Muscle of arm (tissue), 12 donors: ENCODE data around the gene NFIC. TPM values are rescaled to one million over a fixed set of nuclear protein-coding genes. Genes with fewer than 3 reads are reported as not detected.

ENCODE experiments used
- DNase-seq: peaks from one replicate; pipeline ENCODE4 v3.0.0-alpha.2; 2013
- polyA plus RNA-seq, 12 donors: library from polyadenylated mRNA; unstranded; fragments of 120-200 nt; gene quantifications; one replicate each; pipeline ENCODE4 v1.2.1, GENCODE V29; 2013; ENCODE audit not compliant: insufficient read length in 12 of 12

NFIC gene
- polyA plus RNA-seq, 12 donors: 30.9 to 375 (median 38.9) TPM

DNA sequence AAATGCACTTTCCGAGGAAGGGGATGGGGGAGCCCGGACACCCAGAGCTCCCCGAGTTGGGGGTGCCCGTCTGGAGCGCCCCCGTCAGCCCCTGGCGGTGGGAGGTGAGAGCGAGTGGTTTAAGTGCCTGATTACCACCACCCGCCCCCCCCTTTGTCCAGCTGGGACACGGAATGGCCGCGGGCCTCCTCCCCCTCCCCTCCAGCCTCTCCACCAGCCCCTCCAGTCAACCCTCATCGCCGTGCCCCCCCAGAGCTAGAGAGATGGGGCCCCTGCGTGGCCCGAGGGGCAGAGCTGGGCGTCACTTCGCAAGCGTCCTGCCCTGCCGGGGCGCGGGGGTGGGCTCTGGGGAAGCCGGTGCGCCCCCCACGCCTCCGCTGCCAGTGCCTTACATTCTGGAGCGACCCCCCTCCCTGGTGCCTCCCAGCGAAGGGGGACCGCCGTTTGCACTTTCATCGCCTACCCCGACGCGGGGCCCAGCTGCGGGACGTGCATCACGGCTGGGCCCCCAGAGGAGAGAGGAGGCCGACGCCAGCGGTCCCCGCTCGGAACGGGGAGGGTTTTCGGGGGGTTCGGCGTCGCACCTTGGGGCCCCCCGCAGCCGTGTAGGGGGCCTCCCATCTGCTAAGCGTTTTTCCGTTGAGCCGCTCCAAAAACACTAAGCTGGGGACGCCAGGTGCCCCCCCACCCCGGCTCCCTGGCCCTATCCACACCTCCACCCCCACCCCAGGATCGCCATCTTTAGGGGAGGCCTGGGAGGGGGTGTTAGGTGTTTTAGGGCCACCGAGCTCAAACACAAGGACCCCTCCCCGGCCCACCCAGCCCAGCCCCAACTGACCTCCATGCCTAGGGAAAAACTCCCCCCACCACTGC is 97.6 kb downstream of the NFIC start:
- no peak for DNase-seq

DNA sequence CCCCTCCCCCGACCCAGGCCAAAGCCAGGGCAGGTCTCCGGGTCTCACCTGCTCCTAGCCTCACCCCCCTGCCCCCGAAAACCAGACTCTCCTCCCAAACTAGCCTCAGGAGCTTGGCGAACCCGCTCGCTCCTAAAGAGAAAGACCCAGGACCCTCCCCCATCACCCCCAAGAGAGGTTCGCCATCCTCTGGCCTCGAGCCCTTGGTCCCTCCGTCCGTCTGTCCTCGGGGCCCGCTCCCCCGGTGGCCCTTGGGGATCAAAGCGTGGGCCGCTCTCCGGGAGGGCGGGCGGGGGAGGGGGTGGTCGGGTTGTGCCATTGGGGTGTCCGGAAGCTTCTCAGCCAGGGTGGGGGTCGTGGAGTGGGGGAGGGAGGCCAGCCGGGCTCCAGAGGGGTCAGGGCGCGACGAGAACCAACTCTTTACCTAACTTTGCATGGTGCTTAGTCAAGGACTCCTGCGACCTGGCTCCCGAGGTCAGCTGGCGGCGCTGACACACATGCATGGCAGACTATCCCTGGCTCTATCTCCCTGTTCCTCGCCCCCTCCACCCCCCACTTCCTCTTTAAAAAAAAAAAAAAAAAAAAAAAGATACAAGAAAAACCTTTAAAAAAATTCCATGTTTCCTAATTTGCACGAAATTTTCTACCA is 98.3 kb downstream of the NFIC start:
- no peak for DNase-seq

DNA sequence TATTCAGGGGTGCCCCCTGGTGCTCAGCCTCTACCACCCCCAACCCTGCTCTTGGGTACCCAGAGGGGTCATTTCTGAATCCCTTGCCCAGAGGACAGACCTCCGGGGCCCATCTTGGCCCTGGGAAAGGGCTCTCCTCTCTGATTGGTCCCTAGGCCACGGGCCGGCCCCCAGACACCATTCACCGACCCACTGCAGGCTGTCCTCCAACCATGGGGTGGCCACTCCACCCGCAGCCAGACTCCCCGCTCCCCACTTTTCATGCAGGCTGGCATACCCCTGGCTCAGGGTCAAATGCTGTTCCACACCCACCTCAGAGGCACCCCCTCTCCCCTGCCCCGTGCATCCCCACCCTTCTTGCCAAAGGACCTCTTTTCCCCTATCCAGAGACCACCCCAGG is 99.2 kb downstream of the NFIC start:
- no peak for DNase-seq

DNA sequence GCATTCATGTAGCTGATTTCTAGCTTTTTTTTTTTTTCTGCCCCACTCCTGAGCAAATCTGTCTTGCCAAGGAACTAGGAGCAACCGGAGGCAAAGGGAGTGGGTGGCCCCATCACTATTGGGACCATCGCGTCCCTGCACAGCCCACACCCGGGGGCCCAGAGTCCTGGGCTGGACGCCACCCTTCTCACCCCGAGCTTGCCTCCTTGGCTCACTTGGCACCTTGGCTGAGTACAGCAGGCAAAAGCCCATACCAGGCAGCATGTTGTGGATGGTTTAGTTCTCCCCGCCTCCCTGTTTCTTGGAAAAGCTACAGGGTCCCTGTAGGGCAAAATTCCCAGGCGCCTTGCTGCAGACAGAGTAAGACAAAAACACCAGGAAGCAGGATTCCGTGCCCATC is 100.3 kb downstream of the NFIC start:
- DNase-seq: no peak

DNA sequence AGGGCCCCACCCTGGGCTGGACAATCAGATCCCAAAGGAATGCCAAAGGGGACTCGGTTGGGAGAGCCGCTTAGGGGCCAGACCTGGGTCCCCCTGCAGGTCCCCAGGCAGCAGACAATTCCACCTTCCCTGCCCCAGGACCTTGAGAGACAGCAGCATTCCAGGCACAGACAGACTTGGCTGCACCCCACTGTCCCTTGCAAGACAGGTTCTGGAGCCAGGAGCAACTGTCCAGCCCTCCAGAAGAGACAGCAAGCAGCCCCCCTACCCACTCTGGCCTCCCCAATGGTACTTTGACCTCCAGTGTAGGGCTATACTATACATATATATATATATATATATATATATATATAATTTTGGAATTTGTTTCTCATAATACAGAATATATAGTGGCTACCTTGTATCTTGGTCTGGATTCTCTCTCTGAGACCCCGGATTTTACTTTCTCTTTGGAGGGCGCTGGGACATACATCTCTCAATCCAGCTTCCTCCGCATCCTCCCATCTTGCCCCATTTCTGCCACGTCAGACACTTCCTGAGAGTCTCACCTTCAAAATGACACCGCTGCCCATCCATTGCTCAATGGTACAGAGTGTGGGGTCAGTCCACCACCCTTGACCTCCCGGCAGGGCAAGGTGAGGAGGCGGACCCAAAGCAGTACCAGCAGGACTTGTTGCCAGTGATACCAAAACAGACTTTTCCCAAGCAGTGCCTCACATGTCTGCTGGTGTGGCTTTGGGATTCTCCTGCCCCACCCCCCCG is 101.2 kb downstream of the NFIC start:
- no peak for DNase-seq

DNA sequence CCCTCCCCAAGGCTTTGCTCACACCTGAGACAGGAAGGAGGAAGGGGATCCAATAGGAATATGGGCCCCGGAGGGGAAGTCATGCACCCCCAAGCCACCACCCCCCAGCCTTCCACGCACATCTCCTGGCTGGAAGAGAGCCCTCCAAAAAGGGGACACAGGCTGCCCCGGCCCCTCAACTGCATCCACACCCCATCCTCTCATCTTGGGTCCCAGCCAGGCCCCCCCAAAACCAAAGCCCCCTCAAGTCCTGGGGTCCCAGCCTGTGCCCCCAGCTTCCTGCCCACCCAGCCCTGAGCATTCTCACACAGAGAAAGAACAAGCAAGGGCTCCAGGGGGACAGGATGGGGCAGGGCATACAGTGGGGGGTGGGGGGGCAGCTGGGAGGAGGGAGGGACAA is 101.8 kb downstream of the NFIC start:
- no peak for DNase-seq

DNA sequence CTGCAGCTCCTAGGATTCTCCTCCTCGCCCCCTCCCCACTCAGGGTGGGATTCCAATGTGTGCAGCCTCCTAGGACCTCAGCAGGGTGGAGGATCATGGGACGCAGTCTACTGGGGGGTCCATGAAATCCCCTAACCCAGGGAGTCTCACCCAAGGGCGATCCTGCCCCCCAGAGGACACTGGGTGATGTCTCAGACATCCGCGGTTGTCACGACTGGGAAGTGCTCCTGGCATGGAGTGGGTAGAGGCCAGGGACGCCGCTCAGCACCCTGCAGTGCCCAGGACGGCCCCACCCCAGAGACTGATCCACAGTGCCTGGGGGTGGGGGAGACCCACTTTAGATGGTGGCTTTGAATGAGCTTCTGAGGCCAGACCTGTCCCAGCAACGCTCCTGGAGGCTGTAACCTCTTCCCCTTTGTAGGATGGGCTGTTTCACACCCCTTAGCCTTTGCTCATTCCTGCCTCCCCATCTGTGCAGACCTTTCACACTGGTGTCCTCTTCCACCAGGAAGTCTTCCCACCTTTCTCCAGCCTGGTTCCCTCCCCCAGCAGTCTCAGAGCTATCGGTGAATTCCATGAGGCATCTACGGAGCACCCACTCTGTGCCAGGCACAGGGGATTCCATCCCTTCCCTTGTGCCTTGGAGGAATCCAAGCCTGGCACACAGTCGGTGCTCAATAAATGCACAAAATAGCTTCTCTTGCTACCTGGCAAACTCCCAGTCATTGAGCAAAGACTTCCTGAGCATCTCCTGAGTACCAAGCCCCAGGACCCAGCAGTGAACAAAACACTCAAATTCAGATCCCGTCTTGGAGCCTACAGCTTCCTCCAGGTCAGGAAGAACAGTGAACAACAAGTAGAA is 103.5 kb downstream of the NFIC start:
- DNase-seq: no peak

DNA sequence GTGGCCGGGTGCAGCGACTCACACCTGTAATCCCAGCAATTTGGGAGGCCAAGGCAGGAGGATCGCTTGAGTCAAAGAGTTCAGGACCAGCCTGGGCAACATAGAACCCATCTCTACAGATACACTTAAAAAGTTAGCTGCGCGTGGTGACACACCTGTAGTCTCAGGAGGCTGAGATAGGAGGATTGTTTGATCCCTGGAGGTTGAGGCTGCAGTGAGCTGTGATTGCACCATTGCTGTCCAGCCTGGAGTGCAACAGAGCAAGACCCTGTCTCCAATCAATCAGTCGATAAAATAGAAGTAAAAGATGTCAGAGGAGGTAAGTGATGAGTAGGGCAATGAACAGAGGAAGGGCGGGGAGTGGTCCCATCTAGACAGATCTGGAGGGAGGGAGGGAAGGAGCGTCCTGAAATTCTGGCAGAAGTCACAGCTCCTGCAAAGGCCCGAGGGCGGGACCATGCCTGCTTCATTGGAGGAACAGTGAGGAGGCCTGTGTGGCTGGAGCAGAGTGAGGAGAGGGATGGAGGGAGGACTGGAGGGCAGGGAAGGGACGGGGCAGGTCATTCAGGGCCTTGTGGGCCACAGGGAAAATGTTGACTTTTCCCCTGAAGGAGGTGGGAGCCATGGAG is 104.2 kb downstream of the NFIC start:
- no peak for DNase-seq

DNA sequence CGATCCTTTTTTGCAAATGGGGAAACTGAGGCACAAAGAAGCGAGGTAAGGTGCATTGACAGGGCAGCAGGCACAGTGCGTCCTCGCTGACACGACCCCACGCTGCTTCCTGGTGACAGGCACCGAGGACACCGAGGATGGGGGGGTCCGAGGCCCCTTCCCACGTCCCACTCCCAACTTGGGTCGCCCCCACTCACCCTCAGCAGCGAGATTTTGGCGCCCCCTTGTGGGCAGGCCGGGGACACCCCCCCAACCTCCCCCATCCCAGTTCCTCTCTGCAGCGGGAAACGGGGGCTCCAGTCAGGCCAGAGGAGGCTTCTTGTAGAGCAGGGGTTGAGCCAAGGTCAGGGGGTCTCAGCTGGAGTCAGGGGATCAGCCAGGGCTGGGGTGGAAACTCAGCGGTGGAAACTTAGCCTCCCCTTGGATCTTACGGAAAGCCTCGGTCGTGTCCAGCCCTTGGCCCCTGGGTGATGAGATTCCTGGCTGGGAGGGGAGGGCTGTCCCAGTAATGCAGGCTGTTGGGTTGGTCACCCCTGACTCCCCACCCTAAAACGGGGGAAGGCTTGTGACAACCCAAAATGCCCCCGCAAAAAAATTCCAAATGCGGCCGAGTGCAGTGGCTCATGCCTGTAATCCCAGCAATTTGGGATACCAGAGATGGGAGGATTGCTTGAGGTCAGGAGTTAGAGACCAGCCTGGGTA is 105.7 kb downstream of the NFIC start:
- no peak for DNase-seq

DNA sequence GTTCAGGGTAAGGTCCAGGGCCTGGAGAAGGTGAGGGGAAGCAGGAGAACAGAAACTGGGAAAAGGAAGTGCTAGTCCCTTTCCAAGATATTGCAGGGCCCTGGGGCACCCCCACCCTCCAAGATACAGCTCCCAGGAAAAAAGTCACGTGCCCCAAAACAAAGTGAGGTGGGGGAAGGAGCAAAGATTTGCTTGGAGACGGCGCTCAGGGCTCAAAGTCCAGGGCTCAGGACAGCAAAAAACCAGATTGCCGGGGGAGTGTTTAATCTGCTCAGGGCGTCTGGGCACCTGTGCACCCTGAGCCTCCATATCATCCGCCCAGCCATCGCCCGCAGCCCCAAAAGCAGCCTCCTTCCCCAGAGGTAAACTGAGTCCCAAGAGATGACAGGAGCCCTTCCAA is 107.6 kb downstream of the NFIC start:
- DNase-seq: no peak

DNA sequence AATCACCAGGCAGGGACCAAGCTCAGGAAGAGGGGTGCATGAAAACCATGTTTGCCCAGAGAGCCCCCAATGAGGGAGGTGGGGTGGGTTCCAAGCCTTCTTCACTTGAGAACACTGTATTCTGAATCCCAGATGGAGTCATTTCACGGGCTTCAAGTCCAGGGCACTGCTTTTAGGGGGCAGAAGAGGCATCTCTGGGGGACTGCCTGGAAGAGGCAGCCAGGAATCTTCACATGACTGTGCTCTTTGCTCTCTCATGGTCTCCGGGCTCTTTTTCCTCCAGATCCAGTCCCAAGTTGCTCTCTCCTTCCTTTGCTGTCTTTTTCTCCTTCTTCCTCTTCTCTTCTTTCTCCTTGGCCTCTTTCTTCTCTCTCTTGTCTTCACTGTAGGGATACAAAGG is 108.2 kb downstream of the NFIC start:
- DNase-seq: no peak

DNA sequence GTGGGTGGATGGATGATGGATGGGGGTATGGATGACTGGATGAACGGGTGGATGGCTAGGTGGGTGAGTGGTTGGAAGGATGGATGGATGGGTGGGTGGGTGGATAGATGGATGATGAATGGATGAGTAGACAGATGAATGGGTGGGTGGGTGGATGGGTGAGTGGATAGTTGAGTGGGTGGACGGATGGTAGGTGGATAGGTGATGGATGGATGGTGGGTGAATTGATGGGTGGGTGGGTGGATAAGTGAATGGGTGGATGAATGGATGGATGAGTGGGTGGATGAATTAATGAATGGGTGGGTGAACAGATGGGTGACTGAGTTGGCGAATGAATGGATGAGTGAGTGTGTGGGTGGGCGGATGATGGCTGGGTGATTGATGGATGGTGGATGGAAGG is 109.1 kb downstream of the NFIC start:
- DNase-seq: no peak

DNA sequence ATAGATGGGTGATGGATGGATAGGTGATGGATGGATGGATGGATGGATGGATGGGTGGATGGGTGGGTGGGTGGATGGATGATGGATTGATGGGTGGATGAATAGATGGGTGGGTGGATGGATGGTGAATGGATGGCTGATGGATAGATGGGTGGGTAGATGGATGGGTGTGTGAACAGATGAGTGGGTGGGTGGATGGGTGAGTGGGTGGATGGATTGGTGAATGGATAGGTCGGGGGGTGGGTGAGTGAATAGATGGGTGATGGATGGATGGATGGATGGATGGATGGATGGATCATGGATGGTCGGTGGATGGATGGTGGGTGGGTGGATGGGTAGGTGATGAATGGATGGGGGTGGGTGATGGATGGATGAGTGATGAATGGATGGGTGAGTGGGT is 110.4 kb downstream of the NFIC start:
- DNase-seq: no peak

DNA sequence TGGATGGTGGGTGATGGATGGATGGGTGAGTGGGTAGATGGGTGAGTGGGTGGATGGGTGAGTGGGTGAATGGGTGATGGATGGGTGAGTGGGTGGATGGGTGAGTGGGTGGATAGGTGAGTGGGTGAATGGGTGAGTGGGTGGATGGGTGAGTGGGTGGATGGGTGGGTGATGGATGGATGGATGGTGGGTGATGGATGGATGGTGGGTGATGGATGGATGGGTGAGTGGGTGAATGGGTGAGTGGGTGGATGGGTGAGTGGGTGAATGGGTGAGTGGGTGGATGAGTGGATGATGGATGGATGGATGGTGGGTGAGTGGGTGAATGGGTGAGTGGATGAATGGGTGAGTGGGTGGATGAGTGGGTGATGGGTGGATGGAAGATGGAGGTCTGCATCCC is 111.1 kb downstream of the NFIC start:
- DNase-seq: no peak

DNA sequence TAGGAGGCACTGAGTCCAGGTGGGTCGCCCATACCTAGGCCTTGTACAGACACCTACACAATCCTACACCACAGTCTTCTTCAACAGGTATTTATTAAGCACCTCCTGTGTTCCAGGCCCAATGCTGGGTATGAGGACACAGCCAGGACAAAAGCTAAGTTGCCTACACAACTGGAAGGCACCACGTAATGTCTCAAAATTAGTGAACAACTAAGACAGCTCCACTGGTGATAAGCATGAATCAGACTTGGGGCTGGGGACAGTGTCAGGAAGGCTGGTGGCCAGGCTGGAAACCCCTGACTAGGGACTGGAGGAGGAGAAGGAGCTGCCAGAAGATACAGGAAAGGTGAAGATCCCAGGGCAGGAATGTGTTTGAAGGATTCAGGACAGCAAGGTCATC is 111.6 kb downstream of the NFIC start:
- no peak for DNase-seq

DNA sequence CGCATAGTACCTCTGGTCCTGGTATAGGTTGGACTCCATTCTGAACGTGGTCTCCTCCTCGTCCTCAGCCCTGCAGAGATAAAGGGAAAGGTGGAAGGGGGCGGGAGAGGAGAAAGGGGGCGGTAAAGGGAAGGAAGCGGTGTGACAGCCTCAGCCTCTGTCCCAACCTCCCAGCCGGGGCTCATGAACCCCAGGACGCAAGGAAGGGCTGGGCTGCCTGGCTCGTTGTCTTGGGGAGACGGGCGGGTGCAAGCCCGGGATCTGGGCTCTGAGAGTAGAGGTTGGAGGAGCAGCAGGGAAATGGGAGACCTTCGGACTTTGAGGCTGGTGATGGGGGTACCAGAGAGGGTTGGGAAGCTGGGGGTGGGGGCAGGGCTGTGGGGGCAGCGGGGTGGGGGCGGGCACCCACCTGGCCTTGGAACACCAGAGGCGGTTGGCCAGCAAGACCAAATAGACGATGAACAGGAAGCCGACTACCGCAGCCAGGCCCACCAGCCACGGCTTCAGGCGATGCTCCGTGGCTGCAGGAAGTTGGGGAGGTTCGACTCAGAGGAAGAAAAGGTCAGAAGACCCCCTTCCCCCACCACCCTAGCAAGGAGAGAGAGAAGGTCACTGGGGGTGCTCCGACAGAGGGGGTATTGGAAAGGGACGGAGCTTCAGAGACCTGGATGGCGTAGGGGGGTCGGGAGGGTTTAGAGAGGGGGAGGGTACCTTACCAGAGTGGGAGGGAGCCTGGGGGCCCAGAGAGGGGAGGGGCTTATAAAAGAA is 112.2 kb downstream of the NFIC start:
- no peak for DNase-seq

DNA sequence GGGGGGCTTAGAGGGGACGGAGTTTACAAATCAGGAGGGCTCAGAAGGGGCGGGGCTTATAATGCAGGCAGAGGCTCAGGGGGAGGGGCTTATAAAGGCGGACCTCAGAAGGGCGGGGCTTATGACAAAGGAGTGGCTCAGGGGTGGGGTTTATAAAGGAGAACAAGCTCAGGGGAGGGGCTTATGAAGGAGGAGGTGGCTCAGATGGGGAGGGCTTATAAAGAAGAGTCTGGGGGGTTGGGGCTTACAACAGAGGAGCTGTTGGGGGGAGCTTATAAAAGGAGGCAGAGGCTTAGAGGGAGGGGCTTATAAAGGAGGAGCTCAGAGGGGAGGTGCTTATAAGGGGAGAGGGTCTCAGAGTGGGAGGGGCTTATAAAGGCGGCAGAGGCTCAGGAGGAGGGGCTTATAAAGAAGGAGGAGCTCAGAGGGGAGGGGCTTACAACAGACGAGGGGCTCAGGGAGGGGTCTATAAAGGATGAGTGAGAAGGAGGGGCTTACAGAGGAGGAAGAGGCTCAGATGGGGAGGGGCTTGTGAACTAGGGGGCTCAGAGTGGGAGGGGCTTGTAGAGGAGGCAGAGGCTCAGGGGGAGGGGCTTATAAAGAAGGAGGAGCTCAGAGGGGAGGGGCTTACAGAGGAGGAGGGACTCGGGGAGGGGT is 112.9 kb downstream of the NFIC start:
- DNase-seq: no peak

DNA sequence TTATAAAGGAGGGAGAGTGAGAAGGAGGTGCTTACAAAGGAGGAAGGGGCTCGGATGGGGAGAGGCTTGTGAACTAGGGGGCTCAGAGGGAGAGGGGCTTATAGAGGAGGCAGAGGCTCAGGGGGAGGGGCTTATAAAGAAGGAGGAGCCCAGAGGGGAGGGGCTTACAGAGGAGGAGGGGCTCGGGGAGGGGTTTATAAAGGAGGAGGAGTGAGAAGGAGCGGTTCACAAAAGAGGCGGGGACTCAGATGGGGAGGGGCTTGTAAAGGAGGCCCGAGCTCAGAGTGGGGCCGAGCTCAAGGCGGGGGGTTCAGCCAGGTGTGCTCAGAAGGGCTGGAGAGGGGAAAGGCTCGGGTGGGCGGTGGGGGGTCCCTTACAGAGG is 113.4 kb downstream of the NFIC start:
- no peak for DNase-seq

DNA sequence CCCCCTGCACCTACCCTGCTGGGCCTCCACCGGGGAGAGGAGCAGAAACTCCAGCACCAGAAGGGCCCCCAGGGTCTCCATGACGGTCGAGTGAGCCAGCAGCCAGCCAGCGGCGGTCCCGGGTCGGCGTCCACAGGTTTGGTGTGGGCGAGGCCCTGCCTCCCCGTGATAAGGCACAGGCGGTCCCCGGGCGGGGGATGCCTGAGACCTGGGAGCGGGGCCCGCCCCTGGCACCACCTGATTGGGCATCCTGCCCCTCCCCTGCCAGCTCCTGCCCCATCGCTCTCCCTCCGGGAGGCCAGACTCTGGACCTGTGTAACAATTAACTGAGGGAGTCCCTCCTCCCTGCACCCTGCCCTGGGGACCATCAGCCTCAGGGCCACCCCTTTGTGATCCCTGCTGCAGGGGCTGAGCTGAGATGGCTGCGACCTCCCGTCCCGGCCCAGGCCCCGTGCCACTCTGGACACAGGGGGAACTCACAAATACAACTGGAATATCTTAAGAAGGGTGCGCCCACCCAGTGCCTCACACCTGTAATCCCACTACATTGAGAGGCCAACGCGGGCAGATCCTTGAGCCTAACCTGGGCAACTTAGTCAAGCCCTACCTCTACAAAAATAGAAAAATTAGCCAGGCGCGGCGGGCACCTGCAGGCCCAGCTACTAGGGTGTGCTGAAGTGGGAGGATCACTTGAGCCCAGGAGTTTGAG is 114.2 kb downstream of the NFIC start, which contains the start of gene SMIM24:
SMIM24 (minus strand) TSS at position 143 of the 709 bp plus-strand sequence; CDS start at position 81, 62 bp downstream.
- DNase-seq: no peak
